MV-4-11 (cell line): ENCODE measurements around the gene TSHZ2.

ENCODE experiments used
- DNase-seq: peaks from one replicate; lab custom pipeline; 2025; lab: John Stamatoyannopoulos, UW

TSHZ2 gene, protein sequence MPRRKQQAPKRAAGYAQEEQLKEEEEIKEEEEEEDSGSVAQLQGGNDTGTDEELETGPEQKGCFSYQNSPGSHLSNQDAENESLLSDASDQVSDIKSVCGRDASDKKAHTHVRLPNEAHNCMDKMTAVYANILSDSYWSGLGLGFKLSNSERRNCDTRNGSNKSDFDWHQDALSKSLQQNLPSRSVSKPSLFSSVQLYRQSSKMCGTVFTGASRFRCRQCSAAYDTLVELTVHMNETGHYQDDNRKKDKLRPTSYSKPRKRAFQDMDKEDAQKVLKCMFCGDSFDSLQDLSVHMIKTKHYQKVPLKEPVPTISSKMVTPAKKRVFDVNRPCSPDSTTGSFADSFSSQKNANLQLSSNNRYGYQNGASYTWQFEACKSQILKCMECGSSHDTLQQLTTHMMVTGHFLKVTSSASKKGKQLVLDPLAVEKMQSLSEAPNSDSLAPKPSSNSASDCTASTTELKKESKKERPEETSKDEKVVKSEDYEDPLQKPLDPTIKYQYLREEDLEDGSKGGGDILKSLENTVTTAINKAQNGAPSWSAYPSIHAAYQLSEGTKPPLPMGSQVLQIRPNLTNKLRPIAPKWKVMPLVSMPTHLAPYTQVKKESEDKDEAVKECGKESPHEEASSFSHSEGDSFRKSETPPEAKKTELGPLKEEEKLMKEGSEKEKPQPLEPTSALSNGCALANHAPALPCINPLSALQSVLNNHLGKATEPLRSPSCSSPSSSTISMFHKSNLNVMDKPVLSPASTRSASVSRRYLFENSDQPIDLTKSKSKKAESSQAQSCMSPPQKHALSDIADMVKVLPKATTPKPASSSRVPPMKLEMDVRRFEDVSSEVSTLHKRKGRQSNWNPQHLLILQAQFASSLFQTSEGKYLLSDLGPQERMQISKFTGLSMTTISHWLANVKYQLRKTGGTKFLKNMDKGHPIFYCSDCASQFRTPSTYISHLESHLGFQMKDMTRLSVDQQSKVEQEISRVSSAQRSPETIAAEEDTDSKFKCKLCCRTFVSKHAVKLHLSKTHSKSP (N-terminal part only)

DNA sequence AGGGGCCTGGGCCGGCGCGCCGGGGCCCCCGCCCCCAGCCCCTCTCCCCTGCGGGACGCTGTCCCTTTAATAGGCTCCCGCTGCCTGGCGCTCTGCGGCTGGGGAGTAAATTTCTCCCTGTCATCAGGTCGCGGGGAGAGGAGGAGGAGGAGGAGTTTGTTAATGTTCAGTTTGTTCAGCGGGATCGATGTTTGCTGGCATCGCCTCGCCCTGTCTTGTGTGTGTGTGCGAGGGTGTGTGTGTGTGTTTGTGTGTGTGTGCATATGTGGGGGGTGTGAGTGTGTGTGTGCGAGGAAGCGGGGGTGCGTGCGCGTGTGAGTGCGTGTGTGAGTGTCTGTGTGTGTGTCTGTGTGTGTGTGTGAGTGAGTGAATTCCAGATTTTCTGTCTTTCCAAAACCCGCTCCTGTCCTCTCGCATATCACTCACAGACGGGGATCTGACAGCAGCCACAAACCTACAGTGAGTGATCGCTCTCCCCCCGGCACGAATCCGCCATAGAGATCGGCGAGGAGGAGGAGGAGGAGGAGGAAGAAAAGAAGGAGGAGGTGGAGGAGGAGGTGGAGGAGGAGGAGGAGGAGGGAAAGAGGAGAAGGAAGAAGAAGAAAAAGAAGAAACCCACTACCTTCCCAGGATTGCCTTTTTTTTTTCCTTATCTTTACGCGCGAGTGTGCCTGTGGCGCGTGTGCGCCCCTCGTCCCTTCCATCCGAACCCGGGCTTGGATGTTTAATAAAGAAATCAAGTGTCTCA is at the start of gene TSHZ2:
Gene TSHZ2, plus strand, starts transcription at position 169 of the 748 bp plus-strand sequence. CDS start 936 bp downstream, outside the sequence.
- no peak for DNase-seq

DNA sequence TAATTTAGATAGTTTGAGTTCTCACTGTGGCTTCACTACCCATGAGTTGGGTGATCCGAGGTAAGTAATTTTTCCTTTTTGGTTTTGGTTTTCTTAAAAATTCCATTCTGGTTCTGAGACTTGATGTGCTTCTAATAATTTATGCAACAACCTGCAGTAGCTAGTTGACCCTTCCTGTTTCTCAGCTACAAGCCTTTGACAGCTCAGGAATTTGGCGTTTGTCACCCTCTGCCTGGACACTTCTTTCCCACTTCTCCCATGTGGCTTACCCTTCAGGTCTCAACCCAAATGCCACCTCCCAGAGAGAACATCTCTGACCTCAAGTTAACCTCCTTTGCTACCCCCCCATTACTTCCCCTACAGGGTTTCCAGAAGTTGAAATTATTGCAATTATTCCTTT is 49.7 kb upstream of the TSHZ2 start:
- DNase-seq, result peak; percentile 3

DNA sequence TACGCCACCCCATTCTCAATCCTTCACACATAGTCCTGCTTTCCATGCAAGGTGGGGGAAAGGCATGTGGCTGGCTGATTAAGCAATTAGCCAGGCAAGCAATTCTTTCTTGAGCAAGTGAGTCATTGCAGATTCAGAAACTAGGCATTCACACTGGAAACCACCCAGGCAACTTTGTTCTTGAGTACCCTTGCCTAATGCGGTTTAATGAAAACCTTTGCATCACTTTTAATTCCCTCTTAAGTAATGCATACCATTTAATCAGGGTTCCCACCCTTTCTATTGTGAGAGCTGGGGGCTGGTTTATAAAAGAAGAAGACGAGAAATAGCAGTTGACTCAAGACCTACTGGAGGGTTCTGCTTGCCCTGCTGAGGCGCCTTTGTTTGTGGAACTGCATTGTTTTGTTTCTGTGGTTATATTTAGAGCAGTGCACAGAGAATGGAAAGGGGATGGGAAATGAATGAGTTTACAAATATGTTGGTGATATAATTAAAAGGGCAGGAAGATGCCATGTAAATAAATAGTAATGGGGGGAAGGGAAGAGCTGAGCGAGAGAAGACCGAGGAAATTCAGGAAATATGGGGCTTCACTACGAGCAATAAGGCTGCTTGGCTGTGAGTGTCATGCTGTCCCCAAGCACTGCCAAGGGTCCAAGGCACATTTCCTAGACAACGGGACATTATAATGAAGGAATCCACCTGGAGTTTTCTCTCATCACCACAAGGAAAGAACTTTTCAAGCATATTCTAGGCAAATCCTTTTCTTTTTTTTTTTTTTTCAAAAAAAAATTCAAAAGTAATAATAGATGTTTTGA is 48.8 kb upstream of the TSHZ2 start:
- peak; percentile 31 for DNase-seq

DNA sequence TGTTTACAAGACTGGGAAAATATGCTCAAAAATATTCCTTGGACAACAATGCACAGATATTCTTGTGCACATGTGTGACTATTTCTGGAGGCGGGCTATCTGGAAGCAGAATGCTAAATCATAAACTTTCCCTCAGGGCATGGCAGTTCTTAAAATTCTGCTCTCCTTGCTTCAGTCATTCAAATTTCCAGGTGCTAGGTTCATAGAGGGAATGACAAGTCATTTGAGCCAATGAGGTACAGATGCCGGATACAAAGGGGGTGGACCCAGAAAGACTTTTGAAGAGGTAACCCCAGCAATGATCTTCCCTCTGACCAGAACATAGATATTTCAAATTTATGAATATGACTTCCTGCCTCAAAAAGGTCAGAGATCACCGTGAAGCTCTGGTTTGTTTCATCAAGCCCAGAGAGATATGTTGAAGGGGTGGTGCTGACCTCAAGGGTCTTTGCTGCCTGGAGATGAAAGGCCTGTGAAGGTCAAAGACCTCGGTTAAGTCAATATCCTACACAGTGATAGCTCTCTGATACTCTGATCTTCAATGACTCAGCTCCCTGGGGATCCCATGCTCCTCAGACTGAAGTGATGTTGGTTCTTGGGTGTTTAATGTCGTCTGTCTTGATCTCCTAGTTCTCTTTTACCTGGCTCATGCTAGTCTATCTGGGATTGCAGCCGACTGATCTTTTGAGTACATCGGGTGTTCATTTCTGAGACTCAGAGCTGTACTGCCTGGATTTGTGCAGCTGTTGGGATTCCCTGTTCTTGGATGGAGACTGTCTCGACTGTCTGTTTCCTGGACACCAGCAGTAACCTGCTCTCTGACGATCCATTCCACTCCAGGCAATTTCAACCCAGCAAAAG is 47.5 kb upstream of the TSHZ2 start:
- DNase-seq, result no peak

DNA sequence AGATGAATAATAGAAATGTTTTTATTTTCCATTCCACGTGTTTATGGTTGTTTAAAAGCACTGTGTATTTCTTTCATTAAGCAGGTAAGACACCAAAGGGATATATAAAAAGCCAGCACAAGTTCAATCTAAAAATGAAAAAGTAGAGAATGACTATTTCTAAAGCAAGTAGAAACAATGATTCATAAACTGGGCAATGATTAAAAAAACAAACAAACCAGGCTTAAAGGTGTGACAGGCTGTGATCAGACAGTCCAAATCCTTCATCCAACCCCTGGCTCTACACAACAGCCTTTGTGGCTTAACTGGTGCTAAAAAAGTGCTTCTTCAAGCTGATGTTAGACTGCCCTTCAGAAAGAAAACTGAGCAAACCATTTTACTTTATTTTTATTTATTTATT is 45.7 kb upstream of the TSHZ2 start:
- no peak for DNase-seq

DNA sequence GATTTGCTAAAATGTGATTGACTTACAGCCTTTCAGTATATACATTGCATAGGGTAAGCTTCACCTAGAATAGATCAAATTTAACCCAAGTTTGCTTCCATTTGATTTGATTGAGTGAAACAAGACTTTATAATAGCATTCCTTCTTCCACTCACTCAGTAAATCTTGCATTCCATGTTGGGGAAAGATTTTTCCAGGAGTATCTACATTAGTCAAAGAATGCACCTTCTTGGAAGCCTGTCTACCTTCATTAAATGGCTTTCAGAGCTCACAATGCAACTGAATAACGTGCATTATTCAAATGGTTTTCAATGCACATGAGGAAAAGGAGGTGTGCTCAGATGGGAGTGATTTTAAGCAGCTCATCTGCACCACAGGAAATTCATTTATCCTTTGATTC is 38.3 kb upstream of the TSHZ2 start:
- no peak for DNase-seq

DNA sequence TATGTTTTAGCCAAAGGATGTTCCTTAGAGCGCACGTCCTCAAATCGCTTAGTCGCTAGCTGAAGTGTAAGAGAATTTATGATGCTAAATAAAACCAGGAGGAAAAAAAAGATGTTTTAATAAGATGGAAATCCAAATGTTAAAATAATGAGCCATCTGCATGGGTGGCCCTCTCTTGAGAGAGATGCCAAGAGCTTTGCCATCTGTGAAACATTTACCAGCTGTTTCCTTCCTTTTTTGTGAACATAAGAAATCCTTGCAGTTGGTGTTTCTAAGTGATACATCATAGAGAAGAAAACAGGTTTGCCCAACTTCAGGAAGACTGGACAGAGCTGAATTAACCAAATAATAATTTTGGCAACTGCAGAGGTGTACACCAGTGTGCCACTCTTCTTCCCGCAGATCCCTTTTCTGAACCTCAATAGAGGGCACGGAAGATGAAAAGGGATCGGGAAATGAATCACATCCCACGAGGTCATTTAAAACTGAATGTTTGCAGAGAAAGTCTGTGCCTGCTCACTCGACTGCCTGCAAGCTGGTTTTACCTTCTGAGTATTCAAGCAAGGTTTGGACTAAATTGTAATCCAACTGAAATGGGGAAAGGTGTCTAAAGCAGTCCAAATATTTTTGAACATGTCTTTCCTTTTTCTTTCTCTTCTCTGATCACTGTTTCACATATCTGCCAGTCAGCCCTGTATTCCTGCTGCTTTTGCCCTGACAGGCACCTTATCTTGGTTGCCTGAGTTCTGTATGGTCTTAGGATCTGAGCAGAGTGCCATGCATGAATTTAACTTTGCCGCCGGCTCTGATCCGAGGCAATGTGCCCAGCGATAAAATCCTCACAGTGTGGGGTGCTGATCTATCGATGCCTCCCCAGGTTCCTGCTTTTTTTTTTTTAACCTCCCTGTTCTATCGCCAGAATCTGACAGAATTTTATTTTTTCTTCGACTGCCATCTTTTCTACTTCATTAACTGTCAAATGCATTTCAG is 35.5 kb upstream of the TSHZ2 start:
- no peak for DNase-seq

DNA sequence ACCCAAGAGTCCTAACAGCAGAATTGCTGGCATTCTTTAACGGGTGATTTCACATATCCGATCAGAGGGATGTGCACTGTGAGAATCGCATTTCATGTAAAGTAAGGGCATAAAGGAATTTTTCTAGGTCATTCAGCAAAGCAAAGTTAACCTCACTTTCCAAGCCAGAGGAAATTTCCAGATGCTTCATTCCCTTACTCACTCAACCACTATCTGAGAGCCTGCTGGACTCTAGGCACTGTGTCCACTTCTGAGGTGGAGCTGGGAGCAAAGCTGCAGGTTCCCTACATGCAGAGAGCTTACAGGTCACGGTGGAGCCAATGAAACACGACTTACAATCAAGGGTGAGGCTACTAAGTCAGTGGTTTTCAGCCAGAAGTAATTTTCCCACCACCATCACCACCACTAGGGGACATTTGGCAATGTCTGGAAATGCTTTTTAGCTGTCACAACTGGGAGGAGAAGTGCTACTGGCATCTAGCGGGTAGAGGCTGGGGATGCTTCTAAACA is 34.5 kb upstream of the TSHZ2 start:
- DNase-seq, result peak; percentile 53

DNA sequence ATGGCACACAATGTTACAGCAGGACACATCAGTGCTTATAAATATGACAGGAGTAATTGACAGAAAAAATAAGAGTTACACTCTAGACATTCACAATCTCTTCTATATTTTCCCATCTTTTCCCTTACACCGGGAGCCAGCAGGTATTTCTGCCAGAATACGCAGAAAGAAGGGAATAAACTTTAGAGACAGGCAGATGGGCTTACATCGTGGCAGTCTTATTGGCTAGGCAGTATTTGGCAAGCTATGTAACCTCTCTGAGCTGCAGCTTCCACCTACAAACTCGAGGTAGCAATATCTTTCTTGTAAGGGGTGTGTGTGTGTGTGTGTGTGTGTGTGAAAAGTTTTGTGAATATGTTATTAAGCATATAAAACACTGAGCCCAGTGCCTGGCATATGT is 33.0 kb upstream of the TSHZ2 start:
- DNase-seq, result no peak

DNA sequence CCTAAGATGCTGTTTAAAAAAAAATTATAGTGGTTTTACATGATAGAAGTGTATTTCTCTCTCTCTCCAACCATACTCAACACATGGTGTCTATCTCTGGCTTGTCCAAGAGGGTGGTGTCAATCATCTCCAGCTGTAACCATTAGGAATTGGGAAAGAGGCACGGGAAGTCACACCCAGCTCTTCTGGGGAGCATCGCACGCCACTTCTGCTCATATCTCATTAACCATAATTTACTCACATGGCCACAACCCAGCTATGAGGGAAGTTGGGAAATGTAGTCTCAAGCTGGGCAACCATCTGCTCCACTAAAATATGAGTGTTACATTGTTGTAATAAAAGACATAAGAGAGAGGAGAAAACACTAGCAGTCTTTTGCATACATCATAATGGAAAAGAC is 30.4 kb upstream of the TSHZ2 start:
- DNase-seq, result peak; percentile 98

DNA sequence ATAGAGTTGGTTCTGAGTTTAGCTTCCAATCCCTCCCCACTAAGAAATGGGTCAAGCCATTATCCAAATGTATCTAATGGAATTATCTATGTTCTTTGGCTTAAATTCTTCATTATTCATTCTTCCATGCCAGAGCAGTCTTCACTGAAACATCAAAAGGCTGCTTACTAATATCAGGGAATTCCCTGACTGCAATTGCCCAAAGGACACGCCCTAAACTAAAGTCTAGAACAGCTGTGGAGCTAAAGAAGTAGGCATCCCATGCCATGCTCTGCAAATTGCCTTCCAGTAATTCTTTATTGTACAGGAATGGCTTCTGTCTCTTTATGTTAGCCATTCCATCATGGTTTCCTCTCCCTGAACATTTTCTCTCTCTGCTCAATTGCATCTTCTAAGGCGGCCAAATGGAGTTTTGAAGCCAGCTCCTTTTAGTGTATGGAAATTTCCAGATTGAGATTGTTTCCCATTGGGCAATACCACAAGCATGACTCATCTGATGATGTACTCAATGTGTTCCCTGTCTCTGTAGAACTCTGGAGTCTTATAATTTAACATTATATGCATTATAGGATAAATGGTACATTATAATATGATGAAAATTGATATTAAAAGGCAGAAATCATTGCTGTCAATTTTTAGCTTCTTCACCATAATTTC is 28.8 kb upstream of the TSHZ2 start:
- DNase-seq, result peak; percentile 56

DNA sequence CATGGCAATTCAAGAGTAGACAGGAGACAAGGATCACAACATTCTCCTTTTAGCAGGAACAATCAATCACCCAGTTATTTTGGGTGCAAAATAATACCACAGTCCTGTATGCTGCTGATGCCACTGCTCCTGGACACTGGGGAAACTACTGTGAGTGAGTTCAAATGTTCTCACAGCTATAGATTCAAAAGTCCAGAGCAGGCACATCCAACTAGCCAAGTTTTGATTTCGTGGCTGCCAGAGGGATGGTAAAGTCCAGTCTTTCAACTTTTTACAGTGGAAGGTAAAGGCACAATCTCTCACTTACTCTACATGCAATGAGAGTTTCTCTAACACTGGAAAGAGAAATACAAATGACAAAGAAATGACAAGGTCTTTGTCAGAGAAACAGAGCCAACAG is 26.9 kb upstream of the TSHZ2 start:
- DNase-seq, result no peak

DNA sequence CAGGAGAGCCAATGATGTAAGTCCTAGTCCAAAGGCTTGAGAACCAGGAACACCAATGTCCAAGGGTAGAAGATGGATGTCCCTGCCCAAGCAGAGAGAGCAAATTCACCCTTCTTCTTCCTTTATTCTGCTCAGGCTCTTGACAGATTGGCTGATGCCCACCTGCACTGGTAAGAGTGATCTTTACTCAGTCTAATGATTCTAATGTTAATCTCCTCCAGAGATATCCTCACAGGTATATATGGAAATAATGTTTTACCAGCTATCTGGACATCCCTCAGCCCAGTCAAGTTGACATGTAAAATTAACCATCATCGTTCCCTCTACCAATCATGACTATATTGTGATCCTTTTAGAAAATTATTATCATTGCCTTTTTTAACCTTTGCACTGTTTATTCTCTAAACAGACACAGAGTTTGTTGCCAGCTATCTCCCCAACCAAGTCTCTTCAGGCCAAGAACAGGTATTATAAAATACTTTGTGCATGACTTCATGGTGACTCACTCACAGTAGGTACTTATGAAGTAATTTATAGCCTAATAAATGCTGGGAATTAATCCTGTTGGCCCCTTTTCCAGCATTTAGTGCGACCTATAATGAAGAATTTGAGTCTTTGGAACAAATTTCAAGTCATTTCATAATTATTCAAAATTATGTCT is 26.2 kb upstream of the TSHZ2 start:
- no peak for DNase-seq

DNA sequence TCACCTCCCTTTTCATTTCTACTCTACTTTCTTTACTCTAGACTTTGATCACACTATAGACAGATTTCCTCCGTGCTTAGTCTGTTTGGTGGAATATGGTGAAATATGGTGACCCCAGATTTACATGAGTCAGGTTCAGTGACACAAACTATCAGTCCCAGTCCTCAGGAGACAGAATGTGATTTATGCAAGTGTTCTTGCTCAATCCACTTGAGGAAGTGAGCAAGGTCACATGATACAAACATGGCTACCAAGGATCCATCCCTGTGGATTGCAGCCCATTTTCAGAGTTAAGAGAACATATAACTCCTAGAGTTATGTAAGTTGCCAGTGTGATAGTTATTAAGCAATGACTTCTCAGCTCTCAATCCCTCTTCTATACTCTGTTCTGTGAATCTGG is 23.7 kb upstream of the TSHZ2 start:
- DNase-seq, result peak; percentile 80

DNA sequence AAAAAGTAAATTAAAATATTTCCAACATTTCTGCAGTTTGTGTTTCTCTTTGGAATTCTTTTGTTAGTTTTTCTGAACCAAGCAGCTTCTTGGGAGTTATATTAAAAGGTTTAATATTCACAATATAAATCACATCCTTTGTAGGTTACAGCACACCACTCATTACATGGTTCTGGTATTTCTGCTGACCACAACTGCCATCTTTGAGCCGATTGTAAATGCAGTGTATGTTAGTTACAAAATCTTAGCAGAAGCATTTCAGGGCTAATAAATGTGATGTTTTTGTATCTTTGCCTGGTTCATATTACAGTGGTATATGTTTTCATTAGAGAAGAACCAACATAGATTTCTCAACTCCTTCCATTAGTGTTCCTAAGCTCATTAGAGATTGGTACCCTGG is 19.1 kb upstream of the TSHZ2 start:
- DNase-seq, result no peak

DNA sequence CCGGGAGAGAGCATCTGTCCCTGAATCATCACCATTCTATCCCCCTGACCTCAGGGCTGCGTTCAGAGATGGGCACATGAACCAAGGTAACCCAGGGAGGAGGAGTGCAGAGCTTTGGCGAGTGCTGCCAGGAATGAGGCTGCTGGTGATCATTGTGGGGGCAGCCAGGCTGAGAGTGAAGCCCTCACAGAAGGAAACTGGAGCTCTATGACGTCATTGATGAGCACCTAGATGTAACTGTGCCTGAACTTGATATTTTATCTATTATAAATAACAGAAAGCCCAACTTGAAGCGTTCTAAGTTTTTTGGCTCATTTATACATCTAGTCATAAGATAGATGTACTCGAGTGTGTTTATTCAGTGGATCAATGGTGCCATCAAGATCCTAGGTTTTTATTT is 17.3 kb upstream of the TSHZ2 start:
- DNase-seq, result no peak

DNA sequence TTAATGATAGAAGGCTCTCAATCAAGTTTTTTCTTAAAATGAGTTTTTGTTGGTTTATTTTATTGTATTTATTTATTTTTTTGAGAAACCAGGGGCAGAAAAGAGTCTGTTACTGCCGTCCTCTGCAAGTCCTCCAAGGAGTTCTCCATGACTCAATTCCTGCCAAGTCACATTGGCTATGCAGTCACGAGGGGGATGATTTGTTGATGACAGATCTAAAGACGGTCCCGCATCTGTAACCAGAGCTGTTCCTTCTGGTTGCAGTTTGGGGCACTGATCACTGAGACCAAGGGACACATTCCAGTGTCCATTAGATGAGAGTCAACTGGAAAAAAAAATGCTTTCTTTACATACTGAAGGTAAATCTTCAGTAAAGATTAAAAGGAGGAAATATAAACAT is 13.9 kb upstream of the TSHZ2 start:
- no peak for DNase-seq

DNA sequence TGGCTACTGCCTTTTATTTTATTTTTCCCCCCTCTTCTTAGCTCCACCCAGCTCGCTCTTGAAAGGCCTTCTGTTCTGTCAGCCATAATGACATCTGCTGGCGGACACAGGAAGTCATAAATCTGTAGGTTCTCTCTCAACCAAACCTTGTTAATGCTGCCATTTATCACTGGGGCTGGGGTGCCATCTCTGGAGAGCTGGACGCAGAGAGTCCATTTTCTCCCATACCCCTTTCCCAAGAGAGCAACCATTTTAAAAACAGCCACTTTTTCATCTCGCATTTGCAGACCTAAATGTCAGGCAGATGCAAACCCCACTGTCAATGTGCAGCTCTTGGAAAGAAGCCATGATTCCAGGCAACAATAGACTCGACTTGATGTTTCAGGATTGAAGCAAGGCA is 13.0 kb upstream of the TSHZ2 start:
- no peak for DNase-seq
